Measurements from ENCODE around the gene PGLYRP1. TPM values are rescaled to one million over a fixed set of nuclear protein-coding genes. Genes with fewer than 3 reads are reported as not detected.

PGLYRP1 gene
- total RNA-seq, 2 donors from 2014 or later, result not detected

GRCh38 chr19:45975306-45976070 lies 47.4 kb downstream of the PGLYRP1 start:
- H3K27me3 Mint-ChIP-seq, result peaks cover 43 to 71% of the 10 kb centered on the region in 2 donors
- no peak overlapping the region for H3K4me3 Mint-ChIP-seq

DNA sequence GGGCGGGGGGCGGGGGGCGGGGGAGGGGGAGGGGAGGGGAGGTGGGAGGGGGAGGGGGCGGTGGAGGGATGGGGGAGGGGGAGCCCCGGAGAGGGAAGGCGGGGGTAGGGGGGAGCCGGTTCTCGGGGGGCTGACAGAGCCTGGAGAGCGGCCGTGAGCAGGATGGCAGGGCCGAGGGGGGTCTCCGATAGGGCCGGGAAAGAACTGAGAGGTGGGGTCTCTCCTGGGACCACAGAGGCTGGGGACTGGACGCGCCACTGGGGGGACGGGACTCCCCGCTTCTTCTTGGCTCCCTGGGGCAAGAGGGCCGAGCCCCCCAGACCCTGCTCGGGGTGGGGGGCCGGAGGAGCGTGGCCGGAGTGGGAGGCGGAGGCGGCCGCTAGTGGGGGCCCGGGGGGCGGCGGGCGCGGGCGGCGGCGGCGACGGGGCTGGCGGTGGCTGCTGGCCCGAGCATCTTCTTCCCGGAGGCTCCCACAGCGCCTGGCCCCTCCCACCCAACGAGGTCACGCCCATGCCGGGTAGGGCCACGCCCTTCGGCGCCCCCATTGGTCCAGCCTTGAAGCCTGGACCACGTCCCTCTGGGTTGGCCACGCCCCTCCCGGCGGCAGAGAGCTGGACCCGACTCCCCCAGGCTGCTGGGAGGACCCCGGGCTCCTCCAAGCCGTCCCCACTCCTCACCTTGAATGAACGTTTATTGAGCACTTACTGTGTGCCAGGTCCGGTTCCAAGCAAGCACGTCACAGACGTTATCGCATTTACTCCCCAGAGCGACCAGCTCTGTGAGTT lies 49.1 kb downstream of the PGLYRP1 start, which contains the start of gene NOVA2:
Gene NOVA2 (minus strand): TSS at position 313 of the 786 bp plus-strand sequence. CDS start 514 bp downstream, outside the sequence.
- H3K4me1 Mint-ChIP-seq (ENCODE audit: low read depth in 2 of 2), result peaks cover 12 to 15% of the 10 kb centered on the region in 2 donors
- peak; percentile 75 to 81 for ATAC-seq
- H3K27ac Mint-ChIP-seq, result no peak within 1 kb of the TSS
- DNase-seq (ENCODE audit: low spot score), result peak; percentile 68
- H3K9me3 Mint-ChIP-seq, result no peaks in the 10 kb centered on the region
- peaks cover 51 to 76% of the 10 kb centered on the region in 2 donors for H3K27me3 Mint-ChIP-seq
- no peaks in the 10 kb centered on the region for H3K36me3 Mint-ChIP-seq
- H3K4me3 Mint-ChIP-seq, result peak within 1 kb of the TSS; percentile 21

More at GRCh38 chr19:45975306-45976070, 47.4 kb downstream of the PGLYRP1 start:
- DNase-seq (ENCODE audit: low spot score), result no peak
- Mint-ChIP-seq H3K27ac (no peak overlapping the region), H3K9me3 (no peaks in the 10 kb centered on the region), H3K4me1 (ENCODE audit: low read depth in 2 of 2) (peaks cover 12 to 15% of the 10 kb centered on the region in 2 donors), H3K36me3 (no peaks in the 10 kb centered on the region)
- no peak for ATAC-seq

GRCh38 chr19:45972947-45973540 lies 49.8 kb downstream of the PGLYRP1 start:
- Mint-ChIP-seq H3K9me3 (no peaks in the 10 kb centered on the region), H3K27me3 (peaks cover 54 to 78% of the 10 kb centered on the region in 2 donors), H3K36me3 (no peaks in the 10 kb centered on the region), H3K27ac (no peak overlapping the region), H3K4me1 (ENCODE audit: low read depth in 2 of 2) (peaks cover 12 to 15% of the 10 kb centered on the region in 2 donors), H3K4me3 (peak overlapping the region; percentile 21)
- no peak for ATAC-seq
- no peak for DNase-seq (ENCODE audit: low spot score)

GRCh38 chr19:45972081-45972946 lies 50.5 kb downstream of the PGLYRP1 start:
- Mint-ChIP-seq H3K4me3 (peak overlapping the region; percentile 21), H3K9me3 (no peaks in the 10 kb centered on the region), H3K36me3 (no peaks in the 10 kb centered on the region), H3K27me3 (peaks cover 54 to 78% of the 10 kb centered on the region in 2 donors), H3K4me1 (ENCODE audit: low read depth in 2 of 2) (peaks cover 12 to 15% of the 10 kb centered on the region in 2 donors), H3K27ac (no peak overlapping the region)
- DNase-seq (ENCODE audit: low spot score) (no peak), ATAC-seq (peak in 1 of 2 donors; percentile 25)

- no peak overlapping the region for H3K27ac Mint-ChIP-seq
- H3K27me3 Mint-ChIP-seq, result peaks cover 53 to 73% of the 10 kb centered on the region in 2 donors
- no peaks in the 10 kb centered on the region for H3K36me3 Mint-ChIP-seq
- peaks cover 12 to 15% of the 10 kb centered on the region in 2 donors for H3K4me1 Mint-ChIP-seq (ENCODE audit: low read depth in 2 of 2)
- no peak overlapping the region for H3K4me3 Mint-ChIP-seq
- ATAC-seq, result no peak
- no peak for DNase-seq (ENCODE audit: low spot score)
- H3K9me3 Mint-ChIP-seq, result no peaks in the 10 kb centered on the region
Measured at GRCh38 chr19:45971260-45971902, 51.5 kb downstream of the PGLYRP1 start.

GRCh38 chr19:45969676-45970075 lies 53.2 kb downstream of the PGLYRP1 start:
- no peak for ATAC-seq
- Mint-ChIP-seq H3K9me3 (no peaks in the 10 kb centered on the region), H3K27me3 (peaks cover 47 to 67% of the 10 kb centered on the region in 2 donors)

More at GRCh38 chr19:45969676-45970075, 53.2 kb downstream of the PGLYRP1 start:
- DNase-seq (ENCODE audit: low spot score), result no peak
- no peak overlapping the region for H3K27ac Mint-ChIP-seq
- peaks cover 12 to 15% of the 10 kb centered on the region in 2 donors for H3K4me1 Mint-ChIP-seq (ENCODE audit: low read depth in 2 of 2)
- H3K4me3 Mint-ChIP-seq, result no peak overlapping the region
- no peaks in the 10 kb centered on the region for H3K36me3 Mint-ChIP-seq

Other genes starting within 250 kb of the PGLYRP1 start
- gene DMPK, start 240.6 kb downstream of the PGLYRP1 start, total RNA-seq, result 10 to 100 TPM; 40.8 to 51.1 TPM
- gene DMWD, start 230.2 kb downstream of the PGLYRP1 start, total RNA-seq, result 10 to 100 TPM; 51.3 to 76.6 TPM
- gene RSPH6A, start 207.7 kb downstream of the PGLYRP1 start, total RNA-seq, result under 1 TPM; 0.38 to 0.98 TPM
- 100 to 1,000 TPM; 107 to 217 TPM for gene SYMPK, start 159.9 kb downstream of the PGLYRP1 start, total RNA-seq
- gene FOXA3, start 158.7 kb downstream of the PGLYRP1 start, total RNA-seq, result under 1 TPM in 1 of 2 donors, not detected in 1; 0.19 TPM
- 10 to 100 TPM; 14.5 to 18.2 TPM for gene IRF2BP1, start 136.9 kb downstream of the PGLYRP1 start, total RNA-seq
- gene MYPOP, start 120.4 kb downstream of the PGLYRP1 start, total RNA-seq, result 10 to 100 TPM; 10.6 to 14.9 TPM
- not detected for gene NANOS2, start 108.3 kb downstream of the PGLYRP1 start, total RNA-seq
- not detected for gene NOVA2, start 49.2 kb downstream of the PGLYRP1 start, total RNA-seq
- 10 to 100 TPM; 21.4 to 26.7 TPM for gene CCDC61, start 27.6 kb downstream of the PGLYRP1 start, total RNA-seq
- gene IGFL4, start 17.9 kb upstream of the PGLYRP1 start, total RNA-seq, result not detected
- not detected for gene IGFL3, start 101.6 kb upstream of the PGLYRP1 start, total RNA-seq
- gene IGFL2, start 125.2 kb upstream of the PGLYRP1 start, total RNA-seq, result not detected
- not detected for gene IGFL1, start 206.7 kb upstream of the PGLYRP1 start, total RNA-seq

Measured in natural killer cell treated with Interleukin-12 subunit alpha and Interleukin-12 subunit beta and Interleukin-15 and Interleukin-18, amount 100 ng/mL, for 72 hours (primary cell).